Fibroblast of skin of back (primary cell): Measurements from ENCODE around the gene S100A6.

Experiments
- DNase-seq: peaks from one replicate; pipeline ENCODE4 v3.0.0-alpha.2; 2013

The S100A6 gene

DNA sequence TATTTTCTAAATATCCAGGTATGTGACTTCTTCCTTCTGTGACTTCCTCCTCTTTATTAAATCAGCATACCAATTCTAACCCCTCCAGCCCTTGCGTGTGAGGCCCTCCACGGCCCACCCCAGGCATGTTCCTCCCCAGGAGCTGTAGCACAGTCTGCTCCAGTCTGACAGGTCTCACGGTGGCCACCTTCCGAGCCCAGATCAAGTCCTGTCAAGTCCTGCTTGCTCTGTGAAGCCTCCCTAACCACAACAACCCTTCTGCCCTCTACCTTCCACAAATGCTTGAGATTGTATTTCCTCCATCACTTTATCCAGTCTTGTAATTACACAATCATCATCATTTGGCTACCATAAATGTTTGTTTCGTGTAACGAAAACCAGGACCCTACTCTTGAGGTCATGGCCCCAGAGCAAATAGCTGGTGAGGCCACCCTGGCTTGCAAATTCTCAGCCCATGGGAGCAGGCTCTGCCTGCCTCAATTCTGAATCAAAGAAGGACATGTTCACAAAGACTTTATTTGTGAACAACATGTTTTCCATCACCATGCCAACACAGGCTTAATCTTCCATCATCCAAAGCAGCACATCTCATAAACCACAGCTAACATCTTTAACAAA, 42.3 kb downstream of the S100A6 start:
- DNase-seq: no peak

GRCh38 chr1:153490272-153491051, 45.3 kb downstream of the S100A6 start:
- peak; percentile 43 for DNase-seq

DNA sequence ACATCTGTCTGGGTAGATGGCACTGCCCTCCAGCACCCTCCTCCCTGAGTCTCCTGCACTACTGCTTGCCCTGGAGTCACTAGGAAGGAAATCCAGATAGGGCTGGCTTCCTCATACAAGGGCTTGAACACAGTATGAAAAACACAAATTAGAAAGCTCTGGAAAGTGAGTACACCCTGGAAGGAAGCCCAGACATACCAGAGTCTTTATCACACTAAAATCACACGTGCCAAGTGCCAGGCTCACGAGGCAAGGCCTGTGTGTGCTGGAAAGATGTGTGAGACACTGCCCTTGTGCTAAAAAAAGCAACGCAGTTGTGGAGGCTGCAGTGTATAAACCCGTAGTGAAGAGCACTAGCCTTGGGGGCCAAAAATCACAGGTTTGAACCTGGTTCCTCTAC, 47.1 kb downstream of the S100A6 start:
- DNase-seq: peak; percentile 68

GRCh38 chr1:153487707-153488106, 48.1 kb downstream of the S100A6 start:
- no peak for DNase-seq

DNA sequence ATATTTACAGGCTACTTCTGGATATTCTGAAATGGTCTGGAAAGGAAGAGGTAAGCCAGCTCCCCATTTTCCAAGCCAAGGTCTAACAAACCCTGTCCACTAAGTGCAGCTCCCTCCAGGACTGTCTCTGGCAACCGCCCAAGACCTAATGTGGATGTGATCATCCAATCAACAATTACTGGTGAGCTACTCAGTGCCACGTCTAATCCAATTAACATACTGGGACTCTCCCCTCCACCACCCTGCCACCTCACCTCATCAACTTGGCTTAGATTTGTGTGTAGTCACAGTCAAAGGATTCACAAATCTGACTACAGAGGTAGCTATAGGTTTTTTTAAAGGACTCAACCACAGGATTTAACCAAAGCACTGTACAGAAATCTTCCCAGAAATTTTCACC, 49.9 kb downstream of the S100A6 start:
- DNase-seq: no peak
